H9 (cell line): Measurements from ENCODE around the gene UQCC2. TPM values are rescaled to one million over a fixed set of nuclear protein-coding genes. Genes with fewer than 3 reads are reported as not detected.

ENCODE experiments used
- DNase-seq: peaks from one replicate; pipeline ENCODE4 v3.0.0-alpha.2; 2017
- H2AFZ ChIP-seq: one replicate; pipeline ENCODE4 v1.6.1; 2013; ENCODE audit warnings: mild to moderate bottlenecking, low read length, control low read depth, moderate library complexity
- H2AK5ac ChIP-seq: 2 replicates; pipeline ENCODE4 v1.6.1; 2013; ENCODE audit warnings: low read length, control low read depth, mixed read lengths; ENCODE audit not compliant: insufficient read length
- H2BK120ac ChIP-seq: one replicate; pipeline ENCODE4 v1.6.1; 2013; ENCODE audit warnings: low read depth, mild to moderate bottlenecking, low read length, control low read depth, inconsistent platforms; ENCODE audit not compliant: poor library complexity, severe bottlenecking
- H2BK12ac ChIP-seq: 2 replicates; pipeline ENCODE4 v1.6.1; 2013; ENCODE audit warnings: low read length, control low read depth, mixed read lengths, low read depth; ENCODE audit not compliant: insufficient read length
- H2BK15ac ChIP-seq: 2 replicates; pipeline ENCODE4 v1.6.1; 2013; ENCODE audit warnings: low read depth, low read length, control low read depth
- H2BK20ac ChIP-seq: one replicate; pipeline ENCODE4 v1.6.1; 2013; ENCODE audit warnings: low read depth, mild to moderate bottlenecking, low read length, control low read depth, inconsistent platforms; ENCODE audit not compliant: poor library complexity, severe bottlenecking
- H2BK5ac ChIP-seq: 2 replicates; pipeline ENCODE4 v1.6.1; 2013; ENCODE audit warnings: low read length, control low read depth, mixed read lengths; ENCODE audit not compliant: insufficient read length
- H3K14ac ChIP-seq: 2 replicates; pipeline ENCODE4 v1.6.1; 2013; ENCODE audit warnings: low read length, control low read depth; ENCODE audit not compliant: insufficient read depth
- H3K18ac ChIP-seq: 2 replicates; pipeline ENCODE4 v1.6.1; 2013; ENCODE audit warnings: low read depth, mild to moderate bottlenecking, mixed read lengths, low read length, control low read depth; ENCODE audit not compliant: insufficient read length
- H3K23ac ChIP-seq: 2 replicates; pipeline ENCODE4 v1.6.1; 2013; ENCODE audit warnings: low read length, control low read depth, mixed read lengths, low read depth; ENCODE audit not compliant: insufficient read length
- H3K23me2 ChIP-seq: 2 replicates; pipeline ENCODE4 v1.6.1; 2013; ENCODE audit warnings: low read depth, mild to moderate bottlenecking, mixed read lengths, low read length, control low read depth; ENCODE audit not compliant: insufficient read length, poor library complexity, severe bottlenecking
- H3K27ac ChIP-seq: 2 replicates; pipeline ENCODE4 v1.5.1; 2013; ENCODE audit warnings: low read length, control low read depth, mixed read lengths, low read depth; ENCODE audit not compliant: insufficient read length
- H3K27me3 ChIP-seq: 2 replicates; pipeline ENCODE4 v1.6.1; 2013; ENCODE audit warnings: low read length, control low read depth, inconsistent platforms; ENCODE audit not compliant: insufficient read depth
- H3K4ac ChIP-seq: 2 replicates; pipeline ENCODE4 v1.6.1; 2013; ENCODE audit warnings: low read depth, mild to moderate bottlenecking, control low read depth, inconsistent platforms, low read length, moderate library complexity
- H3K4me1 ChIP-seq: 2 replicates; pipeline ENCODE4 v1.6.1; 2013; ENCODE audit warnings: low read length, control low read depth, inconsistent platforms; ENCODE audit not compliant: insufficient read depth
- H3K4me2 ChIP-seq: 2 replicates; pipeline ENCODE4 v1.6.1; 2013; ENCODE audit warnings: low read length, control low read depth, mixed read lengths; ENCODE audit not compliant: insufficient read length, insufficient read depth
- H3K56ac ChIP-seq: 2 replicates; pipeline ENCODE4 v1.6.1; 2013; ENCODE audit warnings: low read depth, mild to moderate bottlenecking, mixed read lengths, low read length, control low read depth; ENCODE audit not compliant: insufficient read length
- H3K79me1 ChIP-seq: 2 replicates; pipeline ENCODE4 v1.6.1; 2013; ENCODE audit warnings: low read depth, mild to moderate bottlenecking, moderate library complexity, low read length, control low read depth, inconsistent platforms; ENCODE audit not compliant: insufficient read depth, poor library complexity, severe bottlenecking
- H3K79me2 ChIP-seq: 2 replicates; pipeline ENCODE4 v1.6.1; 2013; ENCODE audit warnings: low read length, control low read depth, inconsistent platforms; ENCODE audit not compliant: insufficient read depth
- H3K9ac ChIP-seq: 2 replicates; pipeline ENCODE4 v1.6.1; 2013; ENCODE audit warnings: low read length, control low read depth, mixed read lengths; ENCODE audit not compliant: insufficient read length; ENCODE audit errors: extremely low read depth
- H3K9me3 ChIP-seq: one replicate; pipeline ENCODE4 v1.6.1; 2013; ENCODE audit warnings: low read depth, low read length, inconsistent platforms; ENCODE audit not compliant: control insufficient read depth
- H3T11ph ChIP-seq: one replicate; pipeline ENCODE4 v1.6.1; 2013; ENCODE audit warnings: mild to moderate bottlenecking, low read length, control low read depth, inconsistent platforms
- H4K20me1 ChIP-seq: one replicate; pipeline ENCODE4 v1.6.1; 2013; ENCODE audit not compliant: control insufficient read depth, insufficient read length, insufficient read depth
- H4K5ac ChIP-seq: 2 replicates; pipeline ENCODE4 v1.6.1; 2013; ENCODE audit warnings: low read depth, mild to moderate bottlenecking, mixed read lengths, low read length, control low read depth; ENCODE audit not compliant: insufficient read length
- H4K8ac ChIP-seq: replicated peaks from 2 replicates; pipeline ENCODE4 v1.6.1; 2013; ENCODE audit warnings: low read length, control low read depth, mixed read lengths, low read depth; ENCODE audit not compliant: insufficient read length
- H4K91ac ChIP-seq: 2 replicates; pipeline ENCODE4 v1.6.1; 2013; ENCODE audit warnings: low read depth, mild to moderate bottlenecking, moderate library complexity, mixed read lengths, low read length, control low read depth; ENCODE audit not compliant: insufficient read length
- H3K27ac Mint-ChIP-seq, 3 experiments: 2 replicates in 2 of 3; 3 replicates in 1 of 3; pipeline ENCODE4 v1.8.0; 2020 to 2021; ENCODE audit warnings: mixed read lengths in 3 of 3, mild to moderate bottlenecking in 1 of 3, moderate library complexity in 1 of 3
- H3K27me3 Mint-ChIP-seq: 2 replicates; pipeline ENCODE4 v1.8.0; 2021; ENCODE audit warnings: low read depth, mild to moderate bottlenecking, moderate library complexity, mixed read lengths
- H3K36me3 Mint-ChIP-seq, 3 experiments: 2 replicates in 2 of 3; 3 replicates in 1 of 3; pipeline ENCODE4 v1.8.0; 2020 to 2021; ENCODE audit warnings: low read depth in 3 of 3, mixed read lengths in 3 of 3; ENCODE audit not compliant: insufficient read depth in 1 of 3
- H3K4me1 Mint-ChIP-seq, 2 experiments: 2 replicates each; pipeline ENCODE4 v1.8.0; 2020; ENCODE audit warnings: mixed read lengths in 2 of 2
- H3K4me3 Mint-ChIP-seq, 2 experiments: 2 replicates in 1 of 2; 3 replicates in 1 of 2; pipeline ENCODE4 v1.8.0; 2020 to 2021; ENCODE audit warnings: mild to moderate bottlenecking in 2 of 2, mixed read lengths in 2 of 2, moderate library complexity in 1 of 2
- H3K9me3 Mint-ChIP-seq, 2 experiments: 2 replicates in 1 of 2; 3 replicates in 1 of 2; pipeline ENCODE4 v1.8.0; 2020; ENCODE audit warnings: mild to moderate bottlenecking in 2 of 2, mixed read lengths in 2 of 2, moderate library complexity in 1 of 2
- CTCF ChIP-seq: fragments of 200-600 bp; sonication (generic); conservative IDR thresholded peaks from 3 replicates; pipeline ENCODE4 v1.8.0; 2021; ENCODE audit warnings: antibody characterized with exemption, mild to moderate bottlenecking
- WGBS: extraction: QIAGEN DNeasy Blood & Tissue Kit; methylation state at CpG from one replicate; pipeline ENCODE4 v1.1.7; 2013; ENCODE audit warnings: missing lambda C conversion rate, low lambda C conversion rate, mixed read lengths; ENCODE audit not compliant: insufficient read length; ENCODE audit errors: extremely low coverage; 5-methylcytosine and 5-hydroxymethylcytosine counted together
- total RNA-seq: library from RNA; stranded (reverse); gene quantifications from 2 replicates; pipeline ENCODE4 v1.2.1, GENCODE V29; 2021

UQCC2 gene
- total RNA-seq, 1 experiment from 2014 or later = 140 TPM

GRCh38 chr6:33677689-33678088 lies 33.8 kb downstream of the UQCC2 start:
- Mint-ChIP-seq H3K4me3 (no peak overlapping the region), H3K27ac (peak overlapping the region in 1 of 3 experiments; percentile 14; a peak in 3 of 7 replicates), H3K36me3 (peaks cover 34 to 77% (median 67%) of the 10 kb centered on the region in 3 experiments), H3K27me3 (no peaks in the 10 kb centered on the region; the same call in 1 of the 2 replicates), H3K4me1 (peaks cover 0 to 4% of the 10 kb centered on the region in 2 experiments; a peak in 1 of 4 replicates), H3K9me3 (no peaks in the 10 kb centered on the region)
- no peak overlapping the region for H2BK20ac ChIP-seq
- no peak overlapping the region for H3K27ac ChIP-seq
- H3K14ac ChIP-seq = no peak overlapping the region
- H3K4ac ChIP-seq = no peak overlapping the region
- H2BK120ac ChIP-seq = no peak overlapping the region
- H4K20me1 ChIP-seq = no peaks in the 10 kb centered on the region
- no peak overlapping the region for H4K8ac ChIP-seq
- no peak overlapping the region for H3T11ph ChIP-seq
- DNase-seq = no peak
- H3K9me3 ChIP-seq = no peaks in the 10 kb centered on the region
- H3K27me3 ChIP-seq = no peaks in the 10 kb centered on the region
- no peak overlapping the region for H4K91ac ChIP-seq
- WGBS = no CpG with 5 or more reads among the region's 2 CpGs
- no peaks in the 10 kb centered on the region for H3K4me1 ChIP-seq
- H3K56ac ChIP-seq = no peak overlapping the region
- no peak overlapping the region for H2AFZ ChIP-seq
- H3K4me2 ChIP-seq = no peak overlapping the region
- no peaks in the 10 kb centered on the region for H3K23me2 ChIP-seq
- no peak overlapping the region for H4K5ac ChIP-seq
- no peak overlapping the region for H3K18ac ChIP-seq
- no peak for TF ChIP-seq CTCF
- H3K79me1 ChIP-seq = no peaks in the 10 kb centered on the region
- H3K9ac ChIP-seq = no peak overlapping the region
- H3K23ac ChIP-seq = no peak overlapping the region
- H2BK12ac ChIP-seq = no peak overlapping the region
- no peak overlapping the region for H2AK5ac ChIP-seq
- no peak overlapping the region for H2BK15ac ChIP-seq
- no peaks in the 10 kb centered on the region for H3K79me2 ChIP-seq
- H2BK5ac ChIP-seq = no peak overlapping the region
